Breast epithelium (tissue), 4 donors: ENCODE results near the gene KIR2DL4. TPM values are rescaled to one million over a fixed set of nuclear protein-coding genes. Genes with fewer than 3 reads are reported as not detected.
"Not testable (repeated sequence)": the region's sequence is repeated elsewhere in the genome, so short reads cannot be mapped to it uniquely, and the experiment has no call there.

ENCODE experiments used
- DNase-seq, 2 donors: peaks; one replicate each; pipeline ENCODE4 v3.0.0-alpha.2; 2019; ENCODE audit warnings: low spot score in 2 of 2
- H3K27ac ChIP-seq, 2 donors: fragments of 200-600 bp; sonication (generic) in 1 of 2; one replicate each; pipeline ENCODE4 v1.5.1; 2016 to 2019; ENCODE audit warnings: mild to moderate bottlenecking in 1 of 2
- H3K27me3 ChIP-seq, 2 donors: fragments of 200-600 bp; sonication (generic) in 1 of 2; one replicate each; pipeline versions ENCODE4 v1.5.1 to v1.6.0; 2017 to 2019; ENCODE audit warnings: control low read depth in 1 of 2, mild to moderate bottlenecking in 1 of 2
- H3K36me3 ChIP-seq: fragments of 200-600 bp; one replicate; pipeline ENCODE4 v1.5.1; 2019
- H3K4me1 ChIP-seq, 2 donors: fragments of 200-600 bp; sonication (generic); one replicate each; pipeline ENCODE4 v1.5.1; 2016 to 2019; ENCODE audit warnings: control low read depth in 1 of 2
- H3K4me3 ChIP-seq, 3 donors: fragments of 200-600 bp; sonication (generic); 1 replicate in 2 of 3; 2 replicates in 1 of 3; pipeline ENCODE4 v1.5.1; 2016 to 2019; ENCODE audit warnings: mild to moderate bottlenecking in 3 of 3, moderate library complexity in 2 of 3
- H3K9me3 ChIP-seq, 2 donors: fragments of 200-600 bp; sonication (generic) in 1 of 2; one replicate each; pipeline ENCODE4 v1.5.1; 2016 to 2019; ENCODE audit warnings: control low read depth in 1 of 2
- CTCF ChIP-seq, 3 donors: fragments of 450-650 bp; IDR thresholded peaks; one replicate each; pipeline ENCODE4 v1.5.1; 2016 to 2017; ENCODE audit warnings: antibody characterized with exemption in 3 of 3, mild to moderate bottlenecking in 3 of 3, moderate library complexity in 3 of 3
- intact Hi-C: fragments of 100-400 bp; cut with DNase I; formaldehyde crosslinking; loops from one replicate; pipeline ENCODE4 v1.15.1; 2023; ENCODE audit warnings: low total_unique reads
- total RNA-seq, 3 donors: library from RNA; depleted of rRNA; stranded (reverse); fragments of >200 nt; gene quantifications; one replicate each; pipeline ENCODE4 v1.1.0, GENCODE V29; 2016

Gene KIR2DL4
- total RNA-seq, 3 donors from 2014 or later, result 0.32 TPM; not detected in 2

- no peak for TF ChIP-seq CTCF (IDR thresholded peaks at IDR 0.05)
- H3K4me3 ChIP-seq, result no peak overlapping the region
- DNase-seq, result no peak
- intact Hi-C loops, result no loop called here
- no peaks in the 10 kb centered on the region for H3K9me3 ChIP-seq
- no peaks in the 10 kb centered on the region for H3K36me3 ChIP-seq
- H3K27me3 ChIP-seq, result no peaks in the 10 kb centered on the region
- no peak overlapping the region for H3K27ac ChIP-seq
- no peaks in the 10 kb centered on the region for H3K4me1 ChIP-seq
Observed at GRCh38 chr19:54817670-54818536, 14.5 kb downstream of the KIR2DL4 start.

GRCh38 chr19:54824416-54824815, 21.0 kb downstream of the KIR2DL4 start:
- H3K4me3 ChIP-seq, intact Hi-C loops, H3K4me1 ChIP-seq, DNase-seq, H3K9me3 ChIP-seq, H3K27ac ChIP-seq, H3K36me3 ChIP-seq, H3K27me3 ChIP-seq: not testable (repeated sequence)

- intact Hi-C loops, H3K27ac ChIP-seq, H3K4me1 ChIP-seq, DNase-seq, H3K4me3 ChIP-seq, H3K9me3 ChIP-seq, H3K27me3 ChIP-seq, H3K36me3 ChIP-seq: not testable (repeated sequence)
Observed at GRCh38 chr19:54825326-54825725, 21.9 kb downstream of the KIR2DL4 start.

GRCh38 chr19:54828064-54828463, 24.7 kb downstream of the KIR2DL4 start:
- H3K9me3 ChIP-seq, DNase-seq, H3K27ac ChIP-seq, H3K4me1 ChIP-seq, H3K27me3 ChIP-seq, intact Hi-C loops, H3K4me3 ChIP-seq, H3K36me3 ChIP-seq: not testable (repeated sequence)

- H3K4me1 ChIP-seq, intact Hi-C loops, DNase-seq, H3K9me3 ChIP-seq, H3K27ac ChIP-seq, H3K36me3 ChIP-seq, H3K27me3 ChIP-seq, H3K4me3 ChIP-seq: not testable (repeated sequence)
Observed at GRCh38 chr19:54832496-54832895, 29.1 kb downstream of the KIR2DL4 start, which contains the start of gene KIR2DS4. TSS of gene KIR2DS4 (plus strand) at chr19:54832676.

- H3K36me3 ChIP-seq, H3K27me3 ChIP-seq, H3K9me3 ChIP-seq, intact Hi-C loops, DNase-seq, H3K27ac ChIP-seq, H3K4me1 ChIP-seq, H3K4me3 ChIP-seq: not testable (repeated sequence)
Observed at GRCh38 chr19:54835126-54835525, 31.7 kb downstream of the KIR2DL4 start.

GRCh38 chr19:54837522-54837921, 34.1 kb downstream of the KIR2DL4 start:
- H3K4me1 ChIP-seq, H3K4me3 ChIP-seq, H3K9me3 ChIP-seq, H3K27me3 ChIP-seq, H3K36me3 ChIP-seq, H3K27ac ChIP-seq, DNase-seq, intact Hi-C loops: not testable (repeated sequence)

GRCh38 chr19:54843171-54843570, 39.8 kb downstream of the KIR2DL4 start:
- intact Hi-C loops, H3K27me3 ChIP-seq, H3K27ac ChIP-seq, H3K9me3 ChIP-seq, DNase-seq, H3K4me1 ChIP-seq, H3K4me3 ChIP-seq, H3K36me3 ChIP-seq: not testable (repeated sequence)

- H3K4me1 ChIP-seq, H3K27me3 ChIP-seq, H3K9me3 ChIP-seq, H3K27ac ChIP-seq, H3K4me3 ChIP-seq, H3K36me3 ChIP-seq, DNase-seq, intact Hi-C loops: not testable (repeated sequence)
Observed at GRCh38 chr19:54850061-54850640, 46.7 kb downstream of the KIR2DL4 start, which contains the start of gene KIR3DL2. TSS of gene KIR3DL2 (plus strand) at chr19:54850443. CDS start at chr19:54850476, 33 bp downstream.
